Brain pericyte (primary cell): ENCODE measurements around the gene RPP38.

Experiments used
- DNase-seq: peaks from one replicate; pipeline ENCODE4 v3.0.0-alpha.2; 2012; ENCODE audit warnings: low read depth, low spot score

RPP38 gene

DNA sequence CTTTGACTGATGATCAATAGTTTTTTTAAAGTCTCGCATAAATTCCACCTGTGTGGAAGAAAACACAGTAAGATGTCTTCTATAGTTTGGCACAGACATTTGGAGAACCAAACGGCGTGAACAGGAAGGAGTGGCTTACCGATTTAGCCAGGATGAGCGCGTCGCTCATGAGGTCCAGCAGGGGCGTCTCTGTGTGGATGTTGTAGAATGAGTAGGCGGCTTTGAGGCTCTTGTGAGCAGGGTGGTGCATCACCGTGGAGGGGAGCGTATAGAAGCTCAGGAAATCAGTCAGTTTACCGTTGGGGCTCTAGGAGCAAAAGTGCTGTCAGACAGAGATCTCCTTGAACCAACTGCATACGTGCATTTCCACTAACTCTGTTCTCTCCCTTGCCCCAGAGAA lies 15.5 kb downstream of the RPP38 start:
- DNase-seq, result no peak

DNA sequence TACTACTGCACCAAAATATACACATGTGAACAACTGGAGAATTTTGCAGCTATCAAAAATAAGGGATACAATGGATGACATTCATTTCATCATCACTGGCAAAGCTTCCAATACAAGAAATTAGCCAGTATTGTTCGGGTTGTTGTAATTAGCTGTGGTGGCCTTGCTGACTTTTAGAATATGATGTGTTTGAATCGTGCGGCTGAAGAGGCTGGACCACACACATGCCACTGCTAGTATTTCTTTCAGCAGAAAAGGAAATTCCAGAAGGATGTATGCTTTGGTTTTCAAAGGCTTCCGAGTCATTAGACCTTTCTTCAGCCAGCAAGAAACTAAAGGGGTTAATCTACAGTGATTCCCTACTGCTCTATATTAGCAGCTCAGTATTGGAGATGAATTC lies 16.6 kb downstream of the RPP38 start:
- no peak for DNase-seq

DNA sequence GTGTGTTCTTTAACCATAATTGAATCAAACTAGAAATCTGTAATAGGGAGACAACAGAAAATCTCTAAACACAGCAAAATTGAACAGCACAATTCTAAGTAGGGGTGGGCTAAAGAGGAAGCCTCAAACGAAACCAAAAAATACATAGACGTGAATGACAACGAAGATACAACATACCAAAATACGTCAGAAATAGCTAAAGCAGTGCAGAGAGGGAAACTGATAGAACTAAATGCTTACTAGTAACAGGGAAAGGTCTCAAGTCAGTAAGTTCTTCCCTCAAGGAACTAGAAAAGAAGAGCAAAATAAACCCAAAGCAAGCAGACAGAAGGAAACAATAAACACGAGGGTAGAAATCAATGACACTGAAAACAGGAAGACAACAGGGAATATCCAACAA lies 19.1 kb downstream of the RPP38 start:
- DNase-seq, result no peak

DNA sequence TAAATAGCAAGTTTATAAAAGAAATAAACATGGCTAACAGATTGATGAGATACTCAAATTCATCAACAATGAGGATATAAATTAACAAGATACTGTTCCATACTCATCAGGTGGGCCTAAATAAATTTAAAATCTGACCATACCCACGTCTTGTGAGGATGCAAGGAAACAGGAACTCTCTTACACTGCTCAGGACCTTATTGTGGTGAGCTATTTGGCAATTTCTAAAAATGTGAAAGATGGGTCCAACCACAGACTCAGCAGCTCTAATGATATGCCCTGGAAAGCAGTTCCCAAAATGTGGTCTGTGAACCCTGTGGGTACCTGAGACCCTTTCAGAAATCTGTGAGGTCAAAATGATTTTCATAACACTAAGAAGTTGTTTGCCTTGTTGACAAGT lies 21.5 kb downstream of the RPP38 start:
- no peak for DNase-seq

DNA sequence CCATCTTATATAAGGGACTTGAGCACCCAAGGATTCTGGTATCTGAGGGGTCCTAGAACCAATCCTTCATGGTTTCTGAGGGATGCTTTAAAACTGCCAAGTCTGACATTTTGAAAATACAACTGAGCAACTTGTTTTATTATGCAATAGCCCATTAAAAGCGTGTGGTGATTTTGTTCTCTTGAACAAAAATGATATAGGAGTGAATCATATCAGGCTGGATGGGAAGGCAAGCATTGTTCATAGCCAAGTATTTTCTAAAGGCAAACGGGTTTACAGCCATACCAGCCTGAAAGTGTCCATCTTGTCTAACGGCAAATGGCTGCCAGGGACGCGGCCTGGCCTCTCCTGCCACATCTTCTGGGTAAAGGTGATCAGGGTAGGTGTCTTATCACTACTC lies 23.4 kb downstream of the RPP38 start:
- no peak for DNase-seq

DNA sequence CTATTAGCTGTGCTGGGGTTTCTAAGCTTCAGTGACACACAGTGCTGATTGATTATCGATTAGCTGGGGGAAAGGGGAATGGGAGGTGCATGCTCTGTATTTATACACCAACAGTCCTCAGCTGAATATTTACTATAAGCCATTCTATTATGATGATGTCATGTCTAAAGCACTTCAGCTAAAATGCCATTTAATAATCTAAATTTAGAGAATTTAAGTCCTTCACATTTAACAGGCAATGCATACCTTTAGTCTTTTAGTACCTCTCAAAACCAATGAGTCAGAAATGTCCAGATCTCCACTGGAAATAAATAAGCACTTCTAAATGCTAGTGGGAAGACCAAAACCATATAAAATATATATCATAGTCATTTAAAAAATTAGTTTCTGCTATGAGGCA lies 24.6 kb downstream of the RPP38 start:
- DNase-seq, result no peak

DNA sequence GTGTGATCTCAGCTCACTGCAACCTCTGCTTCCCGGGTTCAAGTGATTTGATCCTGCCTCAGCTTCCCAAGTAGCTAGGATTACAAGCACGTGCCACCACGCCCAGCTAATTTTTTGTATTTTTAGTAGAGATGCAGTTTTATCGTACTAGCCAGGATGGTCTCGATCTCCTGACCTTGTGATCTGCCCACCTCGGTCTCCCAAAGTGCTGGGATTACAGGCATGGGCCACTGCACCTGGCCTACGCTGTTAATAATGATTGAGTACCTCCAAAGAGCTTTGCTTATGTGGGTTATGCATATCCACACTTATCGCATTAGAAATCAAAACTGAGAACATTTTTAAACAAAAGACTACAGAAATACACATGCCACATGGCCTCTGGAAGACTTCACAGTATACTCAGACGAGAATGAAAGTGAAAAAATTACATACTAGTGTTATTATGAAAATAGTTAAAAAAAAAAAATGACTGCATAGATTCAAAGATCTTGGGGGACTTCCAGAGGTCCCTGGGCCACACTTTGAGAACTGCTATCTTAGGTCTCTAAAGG lies 25.4 kb downstream of the RPP38 start:
- DNase-seq, result no peak

DNA sequence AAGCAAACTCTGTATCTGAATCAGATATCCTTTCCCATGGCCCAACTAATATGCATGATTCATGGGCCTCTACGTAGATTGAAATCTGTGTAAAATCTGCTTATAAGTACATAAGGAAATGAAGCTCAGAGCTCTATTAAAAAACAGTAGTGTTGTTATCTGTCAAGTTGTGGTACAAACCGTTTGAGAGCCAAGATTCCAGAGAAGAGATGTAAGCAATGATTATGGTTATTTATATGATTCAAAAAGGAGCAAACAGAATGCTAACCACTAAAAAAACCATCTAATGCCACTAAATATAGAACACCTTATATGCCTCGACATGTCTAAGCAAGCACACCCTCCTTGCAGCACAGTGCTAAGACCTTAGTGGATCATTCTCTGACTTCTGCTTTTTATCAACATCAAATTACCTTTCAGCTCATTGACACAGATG lies 26.6 kb downstream of the RPP38 start:
- no peak for DNase-seq

DNA sequence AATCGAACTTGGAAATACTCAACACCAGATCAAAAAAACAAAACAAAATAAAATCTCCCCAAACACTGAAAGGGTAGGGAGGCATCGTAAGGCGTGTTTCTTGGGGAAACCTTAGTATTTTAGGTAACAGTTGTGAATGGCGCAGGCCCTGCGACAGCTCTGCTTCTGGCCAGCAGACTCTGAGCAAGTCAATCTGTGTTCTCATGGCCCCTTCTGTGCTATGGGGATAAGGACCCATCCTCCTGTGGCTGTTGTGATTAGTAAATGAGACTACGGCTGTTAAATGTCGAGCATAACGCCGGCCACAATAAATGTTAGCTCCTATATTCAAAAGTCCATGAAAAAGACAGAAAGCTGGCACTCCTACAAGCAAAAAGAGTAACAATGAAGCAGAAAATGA lies 27.0 kb downstream of the RPP38 start:
- DNase-seq, result no peak

DNA sequence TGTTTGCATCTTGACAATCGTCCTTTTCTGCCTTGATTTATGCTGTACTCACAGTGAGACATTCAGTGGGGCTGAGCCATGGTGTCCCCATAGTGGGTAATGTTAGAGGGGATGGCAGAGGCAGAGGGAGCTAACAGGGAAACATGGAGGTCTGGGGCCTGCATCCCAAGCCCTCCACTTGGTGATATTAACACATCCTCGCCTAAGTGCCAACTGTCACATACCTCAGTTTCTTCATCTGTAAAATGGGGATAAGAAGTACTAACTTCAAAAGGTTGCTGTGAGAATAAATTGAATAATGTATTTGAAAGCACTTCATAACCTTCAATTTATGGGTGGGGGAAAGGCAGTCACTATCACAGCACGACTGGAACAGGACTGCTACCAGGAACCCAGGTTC lies 27.8 kb downstream of the RPP38 start:
- DNase-seq, result no peak

DNA sequence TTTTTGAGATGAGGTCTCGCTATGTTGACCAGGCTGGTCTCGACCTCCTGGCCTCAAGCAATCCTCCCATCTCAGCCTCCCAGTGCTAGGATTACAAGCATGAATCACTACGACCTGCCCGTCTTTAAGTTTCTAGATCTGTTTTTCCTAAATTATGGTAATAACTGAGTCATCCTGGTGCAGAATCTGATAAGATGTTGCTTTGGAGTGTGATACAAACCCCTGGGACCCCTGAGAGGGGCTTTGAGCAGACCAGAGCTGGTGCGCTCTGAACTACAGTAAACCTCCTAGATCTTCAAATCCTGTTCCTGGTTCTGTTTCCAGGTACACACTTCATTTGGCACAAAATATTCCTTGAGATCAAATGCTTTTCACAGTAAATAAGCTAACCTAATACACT lies 34.2 kb downstream of the RPP38 start:
- DNase-seq, result no peak

DNA sequence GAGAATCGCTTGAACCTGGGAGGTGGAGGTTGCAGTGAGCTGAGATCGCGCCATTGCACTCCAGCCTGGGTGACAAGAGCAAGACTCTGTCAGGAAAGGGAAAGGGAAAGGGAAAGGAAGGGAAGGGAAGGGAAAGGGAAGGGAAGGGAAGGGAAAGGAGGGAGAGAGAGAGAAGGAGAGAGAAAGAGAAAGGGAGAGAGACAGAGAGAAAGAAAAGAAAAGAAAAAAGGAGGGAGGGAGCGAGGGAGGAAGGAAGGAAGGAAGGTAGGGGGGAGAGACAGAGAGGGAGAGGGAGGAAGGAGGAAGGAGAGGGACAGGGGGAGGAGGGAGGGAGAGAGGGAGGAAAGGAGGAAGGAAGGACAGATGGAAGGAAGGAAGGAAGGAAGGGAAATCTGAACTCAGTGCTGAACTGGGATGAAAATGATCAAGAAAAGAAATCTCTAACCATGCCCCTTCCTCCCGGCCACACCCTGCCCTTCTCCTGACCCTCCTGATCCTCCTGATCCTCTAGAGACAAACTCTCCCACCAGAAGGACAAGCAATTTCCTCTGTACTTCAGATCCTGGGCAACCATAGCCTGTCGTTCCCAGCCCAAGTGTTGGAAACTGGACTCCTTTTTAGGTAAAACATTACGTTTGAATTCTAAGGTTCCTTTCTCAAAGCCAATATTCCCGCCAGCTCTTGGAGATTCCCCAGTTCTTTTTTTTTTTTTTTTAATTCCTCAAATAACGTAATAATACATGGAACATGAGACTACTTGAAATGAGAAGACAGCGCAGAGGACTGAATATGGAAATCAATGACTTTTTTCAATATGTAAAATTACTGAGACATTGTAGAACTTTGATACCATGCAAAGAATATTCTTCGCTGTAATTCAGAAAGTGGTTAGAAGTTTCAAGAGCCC lies 39.2 kb downstream of the RPP38 start:
- no peak for DNase-seq

DNA sequence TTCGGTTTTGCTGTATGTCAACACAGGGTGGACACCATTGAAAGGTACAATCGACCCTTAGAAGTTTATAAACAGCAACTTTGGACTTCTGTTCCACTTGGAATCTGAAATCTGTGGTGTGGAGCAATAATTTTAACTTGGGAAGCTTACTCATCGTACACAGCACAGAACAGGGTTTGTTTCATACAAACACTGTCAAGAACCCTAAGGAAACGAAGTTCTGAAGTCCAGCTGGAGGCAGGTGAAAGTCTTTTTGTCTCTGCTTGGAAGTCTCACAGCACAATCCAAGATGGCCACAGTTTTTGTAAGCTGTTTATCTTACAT lies 39.8 kb downstream of the RPP38 start:
- DNase-seq, result no peak

DNA sequence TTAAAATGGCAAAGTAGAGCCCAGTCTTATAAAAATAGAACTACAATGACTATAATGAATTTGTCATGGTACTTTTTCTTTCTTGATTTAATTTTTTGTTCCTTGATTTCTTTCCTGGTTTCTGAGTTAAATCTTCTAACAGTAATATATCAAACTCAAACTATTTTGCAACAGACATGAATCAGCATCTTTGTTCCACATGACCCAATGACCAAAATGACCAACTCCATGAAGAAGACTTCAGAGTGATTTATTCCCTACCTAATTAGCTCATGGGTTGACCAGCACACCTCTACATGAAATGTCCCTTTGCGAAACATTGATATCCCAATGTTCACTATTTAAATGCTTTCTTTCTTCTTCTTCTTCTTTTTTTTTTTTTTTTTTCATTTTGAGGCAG lies 40.5 kb downstream of the RPP38 start:
- no peak for DNase-seq

DNA sequence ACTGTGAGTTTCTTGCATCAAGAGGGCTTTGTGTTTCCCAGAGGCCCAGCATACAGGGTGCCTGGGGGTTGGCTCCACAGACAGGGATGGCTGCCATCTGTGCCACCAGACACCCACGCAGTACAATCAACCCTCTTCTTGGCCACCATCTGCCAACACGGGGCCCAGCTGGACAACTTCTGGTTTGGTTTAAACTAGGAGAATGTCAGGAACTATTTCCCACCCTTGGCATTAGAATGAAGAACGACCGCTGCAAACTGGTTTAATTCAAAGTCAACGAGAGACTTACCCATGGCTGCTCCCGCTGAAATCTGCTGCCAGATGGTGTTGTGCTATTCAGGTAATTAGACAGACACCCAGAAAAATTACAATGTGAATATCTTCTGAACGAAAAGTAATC lies 43.5 kb downstream of the RPP38 start:
- no peak for DNase-seq

DNA sequence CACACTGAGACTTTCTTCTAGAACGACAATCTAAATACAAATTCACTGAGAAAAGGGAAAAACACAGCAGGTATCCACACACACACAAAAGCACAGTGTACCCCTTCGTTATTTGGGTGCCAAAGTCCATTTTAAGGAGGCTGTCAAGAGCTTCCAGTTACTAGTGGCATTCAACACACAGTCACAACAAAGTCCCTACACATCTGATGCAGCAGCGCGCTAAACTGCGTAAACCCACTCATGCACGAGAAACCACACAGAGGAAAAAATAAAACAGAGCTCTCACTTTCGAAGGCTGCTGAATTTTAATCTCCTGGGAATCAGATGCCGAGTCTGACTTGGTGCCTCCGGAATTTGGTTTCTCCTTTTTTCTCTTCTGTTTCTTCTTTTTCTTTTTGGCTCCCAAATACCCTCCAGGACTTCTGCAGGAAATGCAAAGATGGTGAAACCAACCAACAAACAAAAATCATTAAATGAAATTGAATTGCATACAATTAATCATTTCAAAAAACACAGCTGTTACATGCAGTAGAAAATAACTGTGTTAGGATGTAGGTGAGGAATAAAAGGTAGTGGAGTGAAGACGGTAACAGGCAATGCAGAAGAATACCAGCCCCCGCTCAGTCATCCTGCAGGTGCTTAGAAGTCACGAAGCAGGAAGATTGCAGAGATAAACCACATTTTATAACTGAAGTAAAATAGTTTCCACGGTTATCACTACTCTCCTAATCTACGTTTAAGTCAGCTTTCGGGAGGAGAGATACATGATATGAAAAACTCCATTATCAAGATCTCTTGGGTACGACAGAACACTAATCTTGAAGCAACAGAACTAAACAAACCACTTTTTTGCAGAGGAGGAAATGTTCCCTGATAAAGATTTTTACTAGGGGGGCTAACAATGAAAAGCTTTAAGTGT lies 44.2 kb downstream of the RPP38 start:
- DNase-seq, result no peak

DNA sequence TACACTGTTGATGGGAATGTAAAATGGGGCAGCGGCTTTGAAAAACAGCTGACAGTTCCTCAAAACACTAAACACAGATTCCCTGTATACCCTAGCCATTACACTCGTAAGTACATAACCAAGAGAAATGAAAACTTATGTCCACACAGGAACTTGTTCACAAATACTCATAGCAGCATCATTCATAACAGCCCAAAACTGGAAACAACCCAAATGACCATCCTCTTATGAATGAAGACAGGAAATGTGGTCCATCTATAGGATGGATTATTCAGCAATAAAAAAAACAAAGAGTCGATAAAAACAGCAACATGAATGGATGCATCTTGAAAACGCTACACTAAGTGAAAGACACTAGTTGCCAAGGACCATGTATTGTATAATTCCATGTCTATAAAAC lies 47.6 kb downstream of the RPP38 start:
- DNase-seq, result no peak

DNA sequence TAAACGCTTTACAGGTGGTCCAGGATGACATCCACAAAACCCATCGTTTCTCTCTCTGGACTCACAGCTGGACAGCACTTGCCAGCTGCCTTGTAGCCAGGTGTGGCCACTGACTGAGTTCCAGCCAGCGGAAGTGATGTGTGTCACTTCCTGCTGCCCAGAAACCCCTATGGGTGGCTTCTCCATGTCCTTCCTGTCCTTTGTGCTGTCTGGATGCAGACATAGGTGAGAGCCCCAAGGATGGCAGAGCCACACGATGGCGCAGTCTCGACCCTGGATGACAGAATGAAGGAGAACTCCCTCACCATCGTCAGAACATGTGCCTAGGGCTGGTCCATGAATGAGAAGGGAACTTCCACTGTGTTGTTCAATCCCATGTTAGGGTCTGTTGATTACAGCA lies 49.2 kb downstream of the RPP38 start:
- DNase-seq, result no peak

DNA sequence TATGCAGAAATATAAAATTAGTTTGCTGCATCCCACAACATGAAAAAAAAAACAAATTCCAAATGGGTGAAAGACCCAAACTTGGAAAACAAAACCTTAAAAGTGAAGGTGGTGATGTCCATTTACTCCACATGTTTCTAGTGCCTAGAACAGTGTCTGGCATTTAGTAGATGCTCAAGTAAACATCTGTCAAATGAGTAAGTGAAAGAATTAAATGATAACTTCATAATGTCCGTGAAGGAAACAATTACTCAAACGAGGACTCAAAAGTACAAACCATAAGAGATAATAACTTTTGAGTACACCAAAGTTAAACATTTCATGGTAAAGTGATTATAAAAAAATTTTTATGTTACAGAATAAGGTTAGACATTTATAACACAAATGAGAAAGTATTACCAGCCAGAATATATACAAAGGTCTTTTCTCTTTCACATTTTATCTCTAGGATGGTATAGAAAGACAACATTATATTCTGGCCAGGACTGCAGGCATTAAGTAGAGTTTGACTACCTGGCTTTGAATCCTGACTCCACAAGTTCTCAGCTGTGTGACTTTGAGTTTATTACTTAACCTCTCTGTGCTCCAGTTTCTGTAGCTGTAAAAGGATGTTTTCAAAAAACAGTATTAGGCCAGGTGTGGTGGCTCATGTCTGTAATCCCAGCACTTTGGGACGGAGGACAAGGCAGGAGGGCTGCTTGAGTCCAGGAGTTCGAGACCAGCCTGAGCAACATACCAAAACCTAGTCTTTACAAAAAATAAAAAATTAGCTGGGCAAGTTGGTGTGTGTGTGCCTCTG lies 50.6 kb downstream of the RPP38 start:
- no peak for DNase-seq

DNA sequence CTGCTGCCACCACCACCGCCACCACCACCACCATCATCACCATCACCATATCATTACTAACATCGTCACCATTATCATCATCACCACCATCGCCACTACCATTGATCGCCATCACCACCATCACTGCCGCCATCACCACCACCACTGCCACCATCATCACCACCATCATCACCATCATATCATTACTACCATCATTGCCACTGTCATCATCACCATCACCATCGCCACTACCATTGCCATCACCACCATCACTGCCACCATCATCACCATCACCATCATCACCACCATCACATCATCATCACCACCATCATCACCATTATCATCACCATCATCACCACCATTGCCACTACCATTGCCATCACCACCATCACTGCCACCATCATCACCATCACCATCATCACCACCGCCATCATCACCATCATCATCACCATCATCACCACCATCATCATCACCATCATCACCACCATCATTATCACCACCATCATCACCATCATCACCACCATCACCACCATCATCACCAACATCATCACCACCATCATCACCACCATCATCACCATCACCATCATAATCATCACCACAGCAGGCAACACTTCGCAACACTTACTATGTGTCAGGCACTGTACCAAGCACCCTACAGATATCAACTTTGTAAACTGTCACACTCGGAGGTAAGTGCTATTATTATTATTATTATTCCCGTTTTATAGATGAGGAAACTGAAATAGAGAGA lies 52.1 kb downstream of the RPP38 start:
- no peak for DNase-seq

DNA sequence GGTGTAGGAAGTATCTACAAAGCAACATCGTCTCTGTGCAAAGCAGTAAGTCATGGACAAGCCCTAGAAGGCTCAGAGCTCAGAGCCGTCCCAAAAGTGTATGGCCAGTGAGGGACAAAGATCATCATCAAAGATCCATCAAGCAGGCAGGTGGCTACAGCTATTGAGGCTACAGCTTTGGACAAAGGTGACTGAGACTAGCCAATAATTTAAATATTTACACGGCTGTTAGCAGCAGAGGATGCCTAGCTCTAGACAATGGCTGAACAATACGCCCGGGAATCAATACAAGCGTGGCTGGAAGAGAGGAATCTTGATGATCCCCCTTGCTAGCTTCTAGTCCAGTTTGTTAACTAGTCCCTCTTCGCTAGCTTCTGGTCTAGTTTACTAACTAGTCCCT lies 53.4 kb downstream of the RPP38 start:
- DNase-seq, result no peak
